NCI-H2196 (cell line): ENCODE measurements around the gene PER2.
"Not testable (repeated sequence)": the region's sequence is repeated elsewhere in the genome, so short reads cannot be mapped to it uniquely, and the experiment has no call there.

Source experiments
- DNase-seq: peaks from one replicate; lab custom pipeline; 2025; ENCODE audit not compliant: unreplicated experiment; lab: John Stamatoyannopoulos, UW

Gene PER2

DNA sequence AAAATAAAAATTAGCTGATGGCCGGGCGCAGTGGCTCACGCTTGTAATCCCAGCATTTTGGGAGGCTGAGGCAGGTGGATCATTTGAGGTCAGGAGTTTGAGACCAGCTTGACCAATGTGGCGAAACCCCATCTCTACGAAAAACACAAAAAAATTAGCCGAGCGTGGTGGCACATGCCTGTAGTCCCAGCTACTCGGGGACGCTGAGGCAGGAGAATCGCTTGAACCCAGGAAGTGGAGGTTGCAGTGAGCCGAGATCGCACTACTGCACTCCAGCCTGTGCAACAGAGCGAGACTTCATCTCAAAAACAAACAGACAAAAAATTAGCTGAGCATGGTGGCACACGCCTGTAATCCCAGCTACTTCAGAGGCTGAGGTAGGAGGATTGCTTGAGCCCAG is 22.3 kb upstream of the PER2 start:
- not testable (repeated sequence) for DNase-seq

DNA sequence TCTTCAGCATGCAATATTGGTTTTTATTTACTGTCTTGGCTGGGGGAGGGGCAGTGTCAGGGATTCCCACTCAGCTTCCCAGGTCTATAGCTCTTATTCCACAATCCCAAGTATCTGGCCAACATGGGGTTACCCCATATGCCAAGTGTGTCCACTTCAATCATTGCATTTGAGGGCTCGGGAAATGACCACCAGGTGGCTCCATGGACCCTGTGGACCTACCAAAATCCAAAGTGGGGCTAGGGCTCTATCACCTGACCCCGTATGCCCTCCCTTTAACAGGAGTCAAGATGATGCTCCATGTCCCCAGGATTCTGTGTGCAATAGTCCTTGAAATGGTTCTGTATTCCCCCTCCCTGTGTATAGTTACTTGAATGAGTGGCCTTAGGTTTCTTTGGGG is 19.8 kb upstream of the PER2 start:
- no peak for DNase-seq

DNA sequence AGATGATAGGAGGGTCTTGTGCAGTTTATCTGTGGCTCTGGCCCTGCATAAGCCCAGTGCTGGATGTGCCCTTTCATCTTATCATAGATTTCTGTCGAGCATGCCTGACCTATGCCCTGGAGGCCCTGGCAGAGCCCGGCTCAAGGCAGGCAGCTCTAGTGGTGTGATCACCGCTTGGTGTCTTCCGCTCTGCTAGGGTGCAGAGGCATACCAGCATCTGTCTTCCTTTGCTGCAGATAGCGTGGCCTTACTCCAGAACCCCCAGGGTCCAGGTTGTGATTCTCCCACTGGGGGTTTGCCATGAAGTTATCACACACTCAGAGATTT is 18.2 kb upstream of the PER2 start:
- DNase-seq, result no peak

DNA sequence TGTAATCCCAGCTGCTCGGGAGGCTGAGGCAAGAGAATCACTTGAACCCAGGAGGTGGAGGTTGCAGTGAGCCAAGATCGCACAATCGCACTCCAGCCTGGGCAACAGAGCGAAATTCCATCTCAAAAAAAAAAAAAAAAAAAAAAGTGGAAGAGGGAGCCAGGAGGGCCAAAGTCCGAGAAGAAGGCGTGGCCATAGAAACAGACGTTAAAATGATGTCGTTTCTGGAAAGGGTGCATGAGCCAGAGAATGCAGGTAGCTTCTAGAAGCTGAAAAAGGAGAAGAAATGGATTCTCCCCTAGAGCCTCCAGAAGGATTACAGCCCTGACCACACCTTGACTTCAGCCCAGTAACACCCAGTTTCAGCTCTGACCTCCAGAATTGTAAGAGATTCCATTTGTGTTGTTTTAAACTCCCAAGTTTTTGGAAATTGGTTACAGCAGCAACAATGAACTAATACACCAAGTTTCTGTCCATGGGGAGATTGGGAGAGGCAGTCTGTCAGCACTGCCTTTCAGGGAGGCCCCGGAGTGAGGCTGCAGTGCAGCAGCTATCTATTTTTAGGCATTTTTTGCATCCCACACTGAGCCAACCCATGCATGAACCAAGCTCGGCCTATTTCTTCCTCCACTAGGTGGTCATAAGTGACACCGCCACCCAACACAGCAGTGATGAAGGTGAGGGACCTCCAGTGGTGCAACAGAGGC is 17.7 kb upstream of the PER2 start:
- no peak for DNase-seq

DNA sequence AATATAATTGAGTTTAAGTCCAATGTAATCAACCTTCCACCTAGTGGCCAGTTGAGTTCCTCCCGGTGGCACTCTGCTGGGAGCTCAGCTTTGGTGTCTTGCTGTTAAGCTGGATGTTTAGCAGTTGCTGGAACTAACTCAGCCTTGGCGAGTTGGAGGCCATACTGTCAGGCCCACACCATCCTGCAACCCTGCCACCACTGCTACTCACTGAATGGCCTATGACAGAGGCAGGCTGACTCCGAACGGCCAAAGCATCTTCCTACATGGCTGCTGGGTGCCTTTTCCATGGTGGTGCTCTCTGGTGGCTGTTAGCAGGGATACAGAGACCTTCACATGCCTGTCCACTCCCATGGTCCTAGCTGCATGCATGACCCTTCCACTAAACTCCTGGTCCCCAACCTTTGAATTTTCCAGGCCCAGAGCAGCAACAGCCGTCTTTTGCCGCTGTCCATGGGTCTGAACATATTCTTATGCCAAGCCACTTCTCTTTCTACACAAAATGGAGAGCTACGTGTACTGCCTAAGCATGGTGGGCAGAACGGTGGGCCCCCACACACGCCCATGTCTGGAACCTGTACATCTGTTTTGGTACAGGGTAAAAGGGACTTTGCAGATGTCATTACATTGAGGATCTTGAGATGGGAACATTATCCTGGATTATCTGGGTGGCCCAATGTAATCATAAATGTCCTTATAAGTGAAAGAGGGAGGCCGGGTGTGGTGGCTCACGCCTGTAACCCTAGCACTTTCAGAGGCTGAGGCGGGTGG is 16.9 kb upstream of the PER2 start:
- no peak for DNase-seq

DNA sequence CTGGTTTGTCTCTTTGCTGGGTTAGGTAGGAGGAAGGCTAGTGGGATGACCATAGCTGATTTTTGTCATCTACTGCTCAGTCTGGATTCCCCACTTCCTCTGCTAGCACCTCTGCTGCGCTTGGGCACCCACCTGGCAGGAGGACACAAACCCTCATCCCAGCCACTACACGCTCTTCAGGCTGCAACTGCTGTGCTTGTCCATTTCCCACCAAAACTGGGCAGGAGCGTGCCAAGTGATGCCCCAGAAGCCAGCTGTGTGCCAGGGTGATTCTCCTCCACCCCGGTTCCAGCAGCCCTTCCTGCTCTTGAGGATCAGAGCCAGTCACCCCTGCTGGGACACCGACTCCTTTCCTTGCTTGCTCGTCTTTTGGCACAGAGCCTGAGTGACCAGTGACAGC is 15.7 kb upstream of the PER2 start:
- DNase-seq, result no peak

DNA sequence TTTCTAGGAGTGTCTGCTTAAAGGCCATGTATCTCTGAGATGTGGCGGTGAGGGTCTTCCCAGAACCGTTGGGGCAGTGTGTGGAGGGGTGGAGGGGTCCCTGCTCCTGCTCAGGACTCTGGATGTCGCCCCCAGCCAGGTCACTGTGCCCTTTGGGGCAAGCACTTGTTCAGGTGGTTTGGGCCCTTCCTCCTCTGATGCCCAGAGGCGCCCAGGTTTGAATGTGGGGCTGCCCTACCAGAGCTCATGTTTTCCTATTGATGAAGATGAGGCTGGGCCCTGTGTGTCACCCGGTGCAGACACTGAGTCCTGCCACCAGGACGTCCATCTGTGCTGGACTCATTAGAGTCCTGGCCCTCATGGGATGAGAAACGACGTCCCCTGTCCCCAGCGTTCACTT is 14.3 kb upstream of the PER2 start:
- no peak for DNase-seq

DNA sequence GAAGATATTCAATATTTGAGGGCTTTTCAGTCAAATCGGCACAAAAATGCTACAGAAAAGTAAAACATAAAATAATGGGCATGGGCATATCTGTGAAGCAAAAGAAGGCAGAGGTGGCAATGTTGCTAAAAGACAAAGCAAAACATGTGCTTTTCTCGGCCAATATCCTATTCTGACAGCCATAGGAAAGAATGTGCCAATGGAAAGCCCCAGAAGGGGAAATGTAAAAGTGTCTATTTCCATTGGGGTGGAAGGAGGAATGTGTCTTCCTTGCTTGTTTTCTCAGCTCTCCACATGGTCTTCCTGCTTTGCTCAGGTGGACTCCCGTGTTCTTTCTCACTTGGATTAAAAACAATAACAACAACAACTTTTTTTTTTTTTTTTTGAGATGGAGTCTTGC is 13.7 kb upstream of the PER2 start:
- DNase-seq, result no peak

DNA sequence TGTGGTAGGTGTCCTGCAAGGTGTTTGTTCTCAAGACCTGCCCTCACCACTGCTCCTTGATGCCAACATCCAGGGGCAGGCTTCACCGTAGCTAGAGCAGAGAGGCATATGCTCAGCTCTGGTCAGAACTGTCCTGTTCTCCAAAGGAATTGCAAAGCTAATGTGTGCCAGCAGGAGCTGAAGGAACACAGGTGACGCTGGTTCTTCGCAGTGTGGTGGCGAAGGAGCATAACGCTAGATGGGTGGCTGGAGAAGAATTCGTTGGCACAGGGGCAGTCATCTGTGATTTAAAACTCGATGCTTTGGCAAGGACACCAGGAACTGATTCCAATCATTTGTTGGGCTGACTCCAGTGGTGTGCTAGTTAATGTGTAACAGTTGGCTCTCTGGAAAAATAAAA is 11.4 kb upstream of the PER2 start:
- no peak for DNase-seq

DNA sequence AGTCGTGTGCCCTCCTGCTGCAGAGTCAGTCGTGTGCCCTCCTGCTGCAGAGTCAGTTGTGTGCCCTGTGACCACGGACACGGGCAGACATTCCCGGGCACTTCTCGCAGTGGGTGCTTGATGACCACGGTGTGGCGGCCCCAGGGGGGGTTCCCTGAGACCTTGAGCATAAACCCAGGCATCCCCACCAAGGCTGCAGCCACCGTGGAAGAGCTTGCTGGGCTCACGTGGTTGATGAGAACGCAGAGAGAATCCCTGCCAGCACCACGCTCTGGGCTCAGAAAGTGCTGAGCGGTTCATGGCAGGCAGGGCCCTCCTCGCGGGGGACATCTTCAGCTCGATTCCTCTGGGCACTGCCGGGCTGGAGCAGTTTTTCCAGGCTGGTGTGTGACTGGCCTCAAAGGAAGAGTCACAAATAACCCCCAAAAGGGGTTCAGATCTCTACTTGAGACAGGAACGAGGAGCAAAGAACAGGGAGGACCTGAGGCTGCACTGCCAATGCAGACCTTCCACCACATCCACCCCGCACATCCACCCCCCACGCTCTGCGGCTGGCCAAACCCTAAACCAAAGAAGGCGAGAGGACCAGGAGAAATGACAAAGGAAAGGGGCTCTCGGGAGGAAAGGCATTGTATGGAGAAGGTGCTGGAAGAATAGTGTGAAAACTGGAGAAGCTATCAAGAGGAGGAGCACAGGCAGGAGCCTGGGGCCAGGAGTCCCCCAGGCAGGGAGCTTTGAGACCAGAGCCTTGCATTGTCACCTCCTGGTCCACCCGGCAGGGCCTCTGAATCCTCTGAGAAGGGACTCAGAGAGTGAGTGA is 8.4 kb upstream of the PER2 start:
- DNase-seq, result no peak

DNA sequence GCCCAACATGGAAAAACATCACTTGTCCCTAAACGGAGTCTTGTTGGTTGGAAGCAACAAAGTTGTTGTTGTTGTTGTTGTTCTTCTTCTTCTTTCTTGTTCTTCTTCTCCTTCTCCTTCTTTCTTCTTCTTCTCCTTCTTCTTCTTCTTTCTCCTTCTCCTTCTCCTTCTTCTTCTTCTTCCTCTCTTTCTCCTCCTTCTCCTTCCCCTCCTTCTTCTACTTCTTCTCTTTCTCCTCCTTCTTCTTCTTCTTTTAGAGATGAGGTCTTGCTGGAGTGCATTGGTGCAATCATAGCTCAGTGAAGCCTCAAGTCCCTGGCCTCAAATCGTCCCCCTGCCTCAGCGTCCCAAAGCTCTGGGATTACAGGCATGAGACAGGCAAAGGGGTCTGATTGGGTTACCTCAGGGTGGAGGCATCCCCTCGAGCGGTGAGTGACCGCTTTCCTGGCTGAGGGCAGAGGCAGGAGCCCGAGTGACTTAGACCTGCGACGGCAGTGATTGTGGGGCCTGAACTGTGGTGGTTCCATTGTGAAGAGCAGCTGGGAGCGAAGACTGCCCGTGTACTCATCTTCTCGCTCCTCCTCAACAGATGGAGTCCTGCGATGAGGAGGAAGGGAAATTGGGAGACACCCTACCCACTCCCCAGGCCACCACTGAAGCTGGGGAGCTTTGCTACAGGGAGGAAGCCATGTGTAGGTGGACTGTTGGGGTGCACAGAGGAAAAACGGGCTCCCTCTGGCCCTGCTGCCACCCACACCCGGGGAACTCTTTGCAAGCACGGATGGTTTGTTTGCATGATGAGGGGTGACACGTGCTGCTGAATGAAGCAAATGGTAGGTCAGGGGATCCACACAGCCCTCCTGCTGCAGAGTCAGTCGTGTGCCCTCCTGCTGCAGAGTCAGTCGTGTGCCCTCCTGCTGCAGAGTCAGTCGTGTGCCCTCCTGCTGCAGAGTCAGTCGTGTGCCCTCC is 7.0 kb upstream of the PER2 start:
- no peak for DNase-seq

DNA sequence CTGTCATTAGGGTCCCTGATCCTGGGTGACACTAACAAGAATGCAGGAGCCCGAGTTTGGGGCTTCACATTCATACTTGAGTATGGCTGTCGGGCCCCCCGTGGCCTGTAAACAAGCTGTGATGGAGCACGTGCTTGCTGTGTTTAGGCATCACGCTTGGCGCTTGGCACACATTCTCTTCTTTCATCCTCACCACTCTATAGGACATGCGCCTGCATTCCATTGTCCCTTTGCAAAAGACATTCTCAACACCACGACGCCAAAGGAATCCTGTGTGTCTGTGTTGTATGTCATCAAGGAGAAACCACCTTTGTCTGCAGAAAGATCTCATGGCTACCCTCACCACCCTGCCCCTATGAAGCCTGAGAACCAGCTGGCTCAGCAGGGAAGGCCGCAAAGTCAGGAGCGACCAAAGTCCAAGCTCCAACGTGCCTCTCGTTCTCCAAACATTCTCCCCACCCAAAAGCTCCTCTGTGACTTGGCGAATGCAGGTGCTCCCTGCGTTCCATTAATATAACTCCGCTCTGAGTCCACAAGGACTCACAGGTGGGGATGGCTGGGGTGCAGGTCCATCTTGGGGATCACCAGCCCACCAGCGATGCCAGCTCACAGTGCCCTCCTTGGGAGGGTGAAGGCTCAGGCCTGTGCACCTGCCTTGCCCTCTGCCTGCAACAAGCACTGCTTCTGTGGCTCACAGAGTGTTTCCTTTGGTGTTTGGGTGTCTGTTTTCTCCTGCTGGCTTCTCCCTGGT is 6.2 kb upstream of the PER2 start:
- DNase-seq, result no peak

DNA sequence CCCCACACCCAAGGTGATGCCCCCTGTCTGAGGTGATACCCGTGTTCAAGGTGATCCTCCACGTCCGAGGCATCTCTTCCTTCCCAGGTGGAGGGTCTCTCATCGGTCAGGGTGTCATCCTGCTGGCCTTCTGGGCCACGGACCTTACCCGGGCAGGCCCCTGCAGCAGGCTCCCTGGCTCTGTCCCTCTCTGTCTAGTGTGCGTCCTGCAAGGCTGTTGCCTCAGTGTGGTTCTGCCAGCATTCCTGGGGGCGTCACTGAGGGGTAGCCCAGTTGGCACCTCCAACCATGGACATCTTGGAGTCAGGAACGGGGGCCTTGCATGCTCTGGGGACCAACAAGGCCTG is 5.6 kb upstream of the PER2 start:
- DNase-seq, result no peak

DNA sequence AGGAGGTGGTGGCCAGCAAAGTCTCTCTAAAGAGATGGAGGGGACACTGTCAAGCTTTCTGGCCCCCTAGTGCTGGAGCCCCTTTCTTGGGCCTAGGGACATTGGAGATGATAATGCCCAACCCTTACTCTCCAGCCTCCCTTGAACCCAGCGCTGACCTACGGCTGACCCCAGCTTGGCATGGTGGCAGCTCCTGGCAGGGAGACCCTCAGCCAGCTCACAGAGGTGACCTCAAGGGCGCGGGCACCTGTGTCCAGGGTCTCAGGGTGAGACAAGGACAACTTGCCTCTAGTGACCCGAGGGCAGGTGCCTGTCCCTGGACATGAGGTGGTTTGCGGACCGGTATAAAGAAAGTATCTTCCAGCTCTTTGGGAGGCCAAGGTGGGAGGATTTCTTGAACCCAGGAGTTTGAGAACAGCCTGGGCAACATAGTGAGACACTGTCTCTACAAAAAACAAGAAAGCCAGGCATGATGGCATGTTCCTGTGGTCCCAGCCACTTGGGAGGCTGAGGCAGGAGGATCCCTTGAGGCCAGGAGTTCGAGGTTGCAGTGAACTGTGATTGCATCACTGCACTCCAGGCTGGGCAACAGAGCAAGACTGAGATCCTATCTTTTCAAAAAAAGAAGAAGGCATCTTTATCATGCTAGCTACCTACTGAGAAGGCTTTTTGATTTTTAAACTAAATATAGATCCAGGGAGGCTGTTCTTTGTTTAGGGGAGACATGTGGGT is 3.3 kb upstream of the PER2 start:
- DNase-seq, result no peak

DNA sequence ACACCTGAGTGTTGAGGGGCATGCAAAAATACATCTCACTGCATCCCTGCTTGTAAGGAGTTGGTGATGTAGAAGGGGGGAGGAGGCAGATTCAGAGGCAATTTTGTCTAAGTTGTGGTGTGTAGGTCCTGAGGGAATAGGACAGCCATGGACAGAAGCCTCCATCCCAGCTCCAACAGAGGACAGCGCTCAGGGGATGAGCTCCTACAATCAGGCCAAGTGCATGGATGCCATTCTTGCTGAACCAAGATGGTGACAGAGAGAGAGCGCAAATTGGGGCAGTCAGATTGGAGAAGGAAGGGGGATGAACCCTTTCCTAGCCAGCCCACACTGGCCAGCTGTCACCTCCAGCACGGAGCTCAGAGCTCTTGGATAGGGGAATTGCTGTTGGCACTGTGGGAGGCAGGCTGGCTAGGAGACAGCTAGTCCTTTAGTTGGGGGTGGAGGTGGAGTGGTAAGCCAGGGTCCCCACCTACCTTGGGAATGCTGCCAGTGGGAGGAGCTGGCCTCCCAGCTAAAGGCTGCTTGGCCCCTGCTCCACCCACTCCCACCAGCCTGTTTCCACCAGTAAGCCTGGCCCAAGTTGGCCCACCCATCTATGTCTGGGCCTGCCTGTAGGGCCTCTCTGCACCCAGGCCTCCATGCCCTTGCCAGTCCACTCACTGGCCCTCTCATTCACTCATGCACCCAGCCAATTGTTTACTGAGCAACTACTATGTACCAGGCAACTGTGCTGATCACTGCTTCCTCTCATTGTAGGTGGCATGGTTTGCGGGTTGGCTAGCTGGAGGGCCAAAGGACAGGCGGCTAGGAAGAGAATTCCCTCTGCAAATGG is 2.5 kb upstream of the PER2 start:
- no peak for DNase-seq

DNA sequence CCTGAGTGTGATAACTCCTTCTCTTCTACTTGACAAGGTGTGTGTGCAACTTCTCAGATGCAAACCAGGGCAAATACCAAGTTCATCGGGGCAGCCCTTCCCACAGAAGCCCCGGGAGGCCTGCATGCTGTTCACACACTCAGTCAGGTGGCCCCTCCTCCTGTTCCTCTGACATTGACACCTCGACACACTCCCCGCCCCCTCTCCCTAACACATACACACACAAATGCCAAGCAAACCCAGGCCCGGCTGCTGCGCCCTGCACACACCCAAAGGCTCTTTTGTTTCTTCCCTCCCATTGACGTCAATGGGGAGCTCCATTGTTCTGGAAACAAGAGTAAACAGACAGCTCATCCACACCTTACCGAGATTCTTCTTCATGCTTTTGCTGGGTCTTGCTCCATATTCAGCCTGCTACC is 1.7 kb upstream of the PER2 start:
- DNase-seq, result peak; percentile 79

DNA sequence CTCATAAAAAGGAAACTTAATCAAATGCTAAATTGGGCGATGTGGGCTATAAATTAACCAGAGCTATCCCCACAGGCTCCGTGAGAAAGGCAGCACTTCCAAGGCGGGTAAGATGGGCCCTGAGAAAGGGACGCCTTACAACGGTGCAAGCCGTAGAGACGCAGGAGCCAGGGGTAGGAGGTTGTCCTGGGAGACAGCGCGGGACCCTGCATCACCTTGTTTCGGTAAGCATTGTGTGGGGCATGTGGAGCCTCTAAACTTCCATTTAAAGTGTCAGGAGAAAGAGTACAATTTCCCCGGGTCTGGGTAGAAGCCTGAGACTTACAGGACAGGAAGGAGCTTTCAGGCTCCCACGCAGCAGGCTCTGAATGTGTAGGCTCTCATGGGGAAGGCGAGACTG is 1.2 kb upstream of the PER2 start:
- no peak for DNase-seq

DNA sequence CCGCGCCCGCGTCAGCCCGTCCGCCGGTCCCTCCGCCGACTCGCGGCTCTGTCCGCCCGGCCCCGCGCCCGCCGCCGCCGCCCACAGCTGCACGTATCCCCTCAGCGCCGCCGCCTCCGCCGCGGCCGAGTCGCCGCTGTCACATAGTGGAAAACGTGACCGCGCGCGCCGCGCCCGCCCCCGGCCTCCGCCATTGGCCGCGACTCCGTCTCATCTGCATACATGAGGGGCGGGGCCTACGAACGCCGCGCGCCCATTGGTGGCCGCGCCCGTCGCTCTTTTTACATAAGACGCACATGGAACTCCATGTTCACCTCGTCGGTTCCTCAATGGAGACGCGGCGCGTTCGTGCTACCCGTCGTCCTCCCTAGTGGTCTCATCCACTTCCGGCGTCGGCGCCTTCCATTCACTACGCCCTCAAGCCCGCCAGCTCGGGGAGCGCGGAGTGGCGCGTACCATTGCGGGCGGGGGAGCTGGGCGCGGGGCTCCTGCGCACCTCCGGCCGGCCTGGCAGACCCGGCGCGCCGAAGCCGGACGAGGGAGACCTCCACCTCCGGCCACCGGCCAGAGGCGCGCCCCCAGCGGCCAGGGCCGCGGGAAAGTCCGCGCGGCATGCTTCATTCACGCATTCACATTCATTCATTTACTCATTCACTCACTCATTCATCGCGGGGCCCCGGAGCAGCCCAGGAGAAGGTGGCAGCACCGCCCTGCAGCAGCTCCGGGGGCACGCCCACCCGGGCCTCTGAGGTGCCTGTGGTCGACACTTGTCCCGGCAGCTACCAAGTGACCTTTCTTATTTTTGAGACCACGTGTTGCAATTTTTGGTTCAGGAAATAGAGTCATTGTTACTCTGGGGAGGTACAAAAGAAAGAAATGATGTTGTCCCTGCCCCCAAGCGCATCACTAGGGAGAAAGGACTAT is 502 bp upstream of the PER2 start:
- DNase-seq, result peak; percentile 98
